HG03135 (cell line): Measurements from ENCODE around the gene HIVEP3.

Source experiments
- ATAC-seq: cut with Tn5 transposase; IDR thresholded peaks from one replicate; pipeline ENCODE4 v1.9.1; 2021; ENCODE audit warnings: mild to moderate bottlenecking, moderate library complexity; ENCODE audit not compliant: unreplicated experiment

HIVEP3 gene

DNA sequence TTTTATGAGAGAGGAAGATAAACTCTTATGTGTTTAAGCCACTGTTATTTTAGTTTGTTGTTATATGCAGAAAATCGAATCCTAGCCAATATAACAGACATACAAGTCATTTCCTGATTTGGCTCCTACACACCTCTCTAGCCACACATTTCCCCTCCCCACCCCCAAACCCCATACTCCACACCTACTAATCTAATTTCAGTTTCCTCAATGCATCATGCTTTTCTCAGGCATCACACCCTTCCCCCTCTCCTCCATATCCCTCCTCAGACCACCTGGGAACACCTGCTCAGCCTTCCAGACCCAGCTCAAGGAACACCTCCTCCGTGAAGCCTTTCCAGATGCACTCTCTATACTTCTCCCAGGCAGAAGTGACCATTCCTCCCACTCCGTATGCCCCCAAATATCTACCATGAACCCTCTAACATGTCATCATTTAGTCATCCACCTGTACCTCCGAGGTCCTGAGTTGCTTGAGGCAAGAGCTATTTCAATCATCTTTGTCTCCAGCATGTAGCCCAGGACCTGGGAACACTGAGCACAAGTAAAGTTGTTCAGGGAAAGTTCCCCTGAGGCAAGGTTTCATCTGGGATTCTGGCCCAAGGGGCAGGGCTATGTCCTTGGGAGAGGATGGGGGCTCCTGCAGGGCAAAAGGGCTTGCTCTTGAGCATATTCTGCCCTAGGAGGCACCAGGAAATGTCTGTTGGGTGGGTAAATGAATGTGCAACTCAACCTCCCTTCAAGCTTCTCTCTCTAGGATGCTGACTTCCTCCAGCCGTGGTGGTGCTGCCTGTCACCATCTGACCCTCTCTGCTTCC is 126.8 kb downstream of the HIVEP3 start:
- no peak for ATAC-seq

- no peak for ATAC-seq
These were observed 128.4 kb downstream of the HIVEP3 start for GRCh38 chr1:41790351-41790750.

GRCh38 chr1:41789661-41790330 is 128.9 kb downstream of the HIVEP3 start:
- ATAC-seq: no peak

DNA sequence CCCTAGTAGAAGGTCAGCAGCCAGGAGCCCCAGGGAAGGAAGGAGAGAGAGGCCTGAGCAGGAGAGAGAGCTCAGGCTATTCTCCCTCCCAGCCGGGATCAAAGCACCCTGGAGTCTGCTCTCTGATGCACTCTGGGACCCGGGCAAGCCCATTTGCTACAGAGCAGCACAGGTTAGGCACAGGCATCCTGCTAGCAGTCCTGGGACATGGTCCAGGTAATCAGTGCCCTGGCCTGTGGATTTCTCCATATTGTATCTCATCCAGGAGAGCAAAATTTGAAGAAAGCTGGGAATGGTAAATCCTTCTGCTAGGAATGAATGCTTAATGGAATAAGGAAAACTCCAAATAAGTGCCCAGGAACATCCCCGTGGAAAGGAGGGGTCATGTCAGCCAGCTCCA is 130.3 kb downstream of the HIVEP3 start:
- no peak for ATAC-seq

DNA sequence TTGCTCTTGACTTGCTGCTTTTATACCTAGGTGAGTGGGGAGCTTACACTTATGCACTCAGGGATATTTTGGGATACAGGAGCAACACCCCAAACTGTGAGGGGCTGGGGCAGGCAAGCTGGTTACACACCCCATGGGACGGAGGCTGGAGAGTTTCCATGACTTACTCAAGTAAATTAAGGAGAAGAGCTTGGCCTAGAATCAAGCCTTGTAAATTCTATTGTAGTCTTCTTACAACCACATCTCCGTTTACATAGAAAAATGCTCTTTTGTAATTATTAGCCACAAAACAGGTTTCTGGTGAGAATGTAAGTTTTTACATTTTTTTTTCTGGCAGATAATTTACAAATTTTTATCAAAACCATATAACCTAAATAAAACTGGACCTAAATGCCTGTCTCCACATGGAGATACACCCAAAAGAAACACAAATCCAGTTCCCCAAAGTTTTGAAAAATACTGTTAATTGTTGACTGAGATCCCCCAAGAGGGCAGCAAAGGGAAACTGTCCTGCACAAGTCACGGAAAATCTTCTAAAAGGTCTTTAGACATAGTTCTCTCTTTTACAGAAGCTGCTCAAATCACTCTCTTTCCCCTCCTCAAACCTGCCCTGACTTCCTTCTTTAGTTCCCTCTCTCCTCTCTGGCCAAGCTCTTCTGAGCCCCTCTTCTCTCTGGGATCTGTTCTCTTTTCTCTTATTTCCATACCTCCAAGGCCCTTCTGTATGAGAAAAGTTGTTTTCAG is 134.0 kb downstream of the HIVEP3 start:
- ATAC-seq: no peak

- no peak for ATAC-seq
These were observed 135.5 kb downstream of the HIVEP3 start for GRCh38 chr1:41783189-41783639.

GRCh38 chr1:41780916-41781315 is 137.8 kb downstream of the HIVEP3 start:
- ATAC-seq: no peak

DNA sequence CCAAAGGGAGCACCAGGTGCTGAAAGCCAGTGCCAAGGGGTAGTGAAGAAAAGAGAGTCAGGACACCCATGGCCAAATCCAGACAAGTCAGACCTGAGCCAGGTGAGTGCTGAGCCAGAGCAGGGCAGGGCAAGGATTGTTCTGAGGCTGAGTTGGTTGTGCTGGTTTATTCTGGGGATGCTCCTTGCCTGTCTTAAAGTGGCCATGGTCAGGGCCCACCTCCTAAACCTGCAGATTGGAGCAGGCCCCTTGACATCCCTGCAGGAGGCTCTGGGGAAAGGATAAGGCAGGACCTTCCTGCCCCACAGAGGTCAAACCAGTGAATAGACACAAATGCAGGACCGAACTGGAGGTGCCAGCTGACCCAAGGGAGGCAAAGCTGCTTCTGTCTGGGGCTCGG is 138.4 kb downstream of the HIVEP3 start:
- no peak for ATAC-seq

- ATAC-seq: no peak
These were observed 139.4 kb downstream of the HIVEP3 start for GRCh38 chr1:41779360-41779759.

DNA sequence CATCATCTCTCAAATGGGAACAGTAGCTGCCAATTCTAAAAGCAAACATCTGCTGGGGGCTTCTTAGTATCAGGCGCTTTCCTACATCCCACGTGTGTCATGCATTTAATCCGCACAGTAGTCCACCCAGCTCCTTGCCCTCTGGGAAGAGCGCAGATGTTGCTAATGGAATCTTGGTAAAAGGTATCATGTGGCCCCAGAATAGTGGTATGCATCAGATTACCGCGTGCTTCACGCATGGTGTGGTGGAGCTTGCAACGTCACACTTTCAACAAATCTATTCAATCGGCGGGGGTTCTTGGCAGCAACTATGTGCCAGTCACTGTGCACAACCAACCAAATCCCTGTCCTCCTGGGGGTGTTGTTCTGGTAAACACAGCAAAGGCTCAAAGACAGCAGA is 141.0 kb downstream of the HIVEP3 start:
- ATAC-seq: no peak

- ATAC-seq: no peak
These were observed 141.8 kb downstream of the HIVEP3 start for GRCh38 chr1:41776891-41777441.

- no peak for ATAC-seq
These were observed 142.7 kb downstream of the HIVEP3 start for GRCh38 chr1:41775956-41776585.

DNA sequence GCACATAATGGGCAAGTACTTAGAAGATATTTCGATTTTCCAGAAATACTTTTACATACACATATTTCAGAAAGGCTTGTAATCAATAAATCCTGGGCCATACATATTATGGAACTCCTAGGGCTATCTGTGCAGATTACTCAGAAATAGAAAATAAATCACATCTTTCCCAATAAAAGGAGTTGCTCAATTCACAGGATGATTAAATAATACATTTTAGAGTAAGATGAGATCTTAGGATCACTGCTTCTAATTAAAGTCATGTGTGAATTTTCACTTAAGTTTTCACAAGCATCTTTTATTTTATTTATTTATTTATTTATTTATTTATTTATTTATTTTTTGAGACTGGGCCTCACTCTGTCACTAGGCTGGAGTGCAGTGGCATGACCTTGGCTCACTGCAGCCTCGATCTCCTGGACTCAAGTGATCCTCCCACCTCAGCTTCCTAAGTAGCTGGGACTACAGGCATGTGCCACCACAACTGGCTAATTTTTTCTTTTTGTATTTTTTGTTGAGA is 144.2 kb downstream of the HIVEP3 start:
- ATAC-seq: no peak

- ATAC-seq: no peak
These were observed 144.9 kb downstream of the HIVEP3 start for GRCh38 chr1:41773842-41774241.

DNA sequence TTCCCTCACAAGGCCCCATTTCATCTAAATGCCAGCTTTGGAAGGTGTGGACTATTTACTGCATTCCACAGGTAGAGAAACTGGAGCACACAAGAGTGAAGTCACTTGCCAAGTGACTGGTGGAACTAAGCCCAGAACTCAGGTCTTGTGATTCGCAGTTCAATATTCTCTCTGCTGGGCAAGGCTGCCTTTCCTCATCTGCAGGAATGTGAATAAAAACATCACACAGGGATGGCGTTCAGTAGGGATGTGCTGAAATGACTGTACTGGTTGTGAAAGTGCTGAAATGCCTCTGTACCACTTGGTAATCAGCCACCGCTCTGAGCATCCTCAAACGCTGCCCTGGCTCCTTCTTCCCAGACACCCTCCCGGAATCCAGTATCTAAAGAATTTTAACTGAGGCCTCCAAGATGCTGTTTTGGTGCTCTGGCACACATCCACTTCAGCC is 145.6 kb downstream of the HIVEP3 start:
- ATAC-seq: no peak

GRCh38 chr1:41769068-41769467 is 149.7 kb downstream of the HIVEP3 start:
- ATAC-seq: no peak

- ATAC-seq: no peak
These were observed 150.1 kb downstream of the HIVEP3 start for GRCh38 chr1:41768583-41768982.

- no peak for ATAC-seq
These were observed 150.9 kb downstream of the HIVEP3 start for GRCh38 chr1:41767534-41768525.

DNA sequence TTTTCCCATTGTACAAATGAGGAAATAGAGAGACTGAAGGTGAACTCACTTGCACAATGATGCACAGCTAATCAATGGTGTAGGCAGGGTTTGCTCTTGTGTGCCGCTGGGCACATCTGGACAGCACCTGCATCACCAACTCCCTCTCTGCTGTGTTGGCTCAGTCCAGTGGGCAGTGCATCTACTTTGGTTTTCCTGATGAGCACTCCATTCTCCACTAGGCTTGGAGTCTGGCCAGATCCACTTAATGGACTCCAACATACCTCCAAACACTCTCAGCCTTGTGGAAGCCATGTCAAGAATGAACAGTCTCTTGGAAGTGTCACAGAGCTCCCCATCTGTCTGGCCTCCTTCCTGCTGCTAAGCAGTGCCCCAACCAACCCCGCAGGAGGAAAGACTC is 152.2 kb downstream of the HIVEP3 start:
- ATAC-seq: no peak
